ENCODE measurements around the gene ST3GAL4. TPM values are rescaled to one million over a fixed set of nuclear protein-coding genes. Genes with fewer than 3 reads are reported as not detected.
"Not testable (repeated sequence)": the region's sequence is repeated elsewhere in the genome, so short reads cannot be mapped to it uniquely, and the experiment has no call there.

ST3GAL4 gene
- polyA plus RNA-seq, 2 of the 4 experiments (the other 2 are of a cell fraction): 11.9 to 17.5 TPM

DNA sequence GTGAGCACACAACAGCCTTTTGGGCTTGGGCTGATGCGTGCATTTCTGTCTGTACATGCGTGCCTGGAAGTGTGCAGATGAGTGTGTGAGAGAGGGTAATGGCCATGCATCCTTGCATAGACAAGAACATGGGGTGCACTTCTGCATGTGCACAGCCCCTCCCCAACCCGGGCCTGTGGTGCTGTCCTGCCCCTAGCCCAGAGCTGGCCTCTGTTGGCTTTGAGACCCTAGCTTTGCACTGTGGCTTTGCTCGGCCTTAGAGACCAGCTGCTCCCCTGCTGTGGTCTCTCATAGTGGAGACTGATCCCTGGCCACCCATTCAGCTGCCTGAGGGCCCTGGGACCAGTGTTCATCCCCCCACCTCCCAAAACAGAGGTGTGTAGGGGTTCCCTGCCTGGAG, 25.4 kb downstream of the ST3GAL4 start:
- no peaks in the 10 kb centered on the region for H3K4me1 ChIP-seq
- CTCF ChIA-PET: no interaction called here
- POLR2A ChIA-PET: no interaction called here
- no peak for FAIRE-seq
- no peak for DNase-seq (ENCODE audit: low read depth in 1 of 2, low spot score in 1 of 2)
- WGBS (ENCODE audit: missing lambda C conversion rate): 92% methylated on average over 4 of the region's 4 CpGs
- no peaks in the 10 kb centered on the region for H3K9me3 ChIP-seq
- H3K27ac ChIP-seq: no peak overlapping the region
- TF ChIP-seq NFE2L2 (conservative IDR thresholded peaks at IDR 0.05; ENCODE audit: low read length): no peak
- no peak for TF ChIP-seq SMC3 (IDR thresholded peaks at IDR 0.05)
- TF ChIP-seq, protein P1, sequence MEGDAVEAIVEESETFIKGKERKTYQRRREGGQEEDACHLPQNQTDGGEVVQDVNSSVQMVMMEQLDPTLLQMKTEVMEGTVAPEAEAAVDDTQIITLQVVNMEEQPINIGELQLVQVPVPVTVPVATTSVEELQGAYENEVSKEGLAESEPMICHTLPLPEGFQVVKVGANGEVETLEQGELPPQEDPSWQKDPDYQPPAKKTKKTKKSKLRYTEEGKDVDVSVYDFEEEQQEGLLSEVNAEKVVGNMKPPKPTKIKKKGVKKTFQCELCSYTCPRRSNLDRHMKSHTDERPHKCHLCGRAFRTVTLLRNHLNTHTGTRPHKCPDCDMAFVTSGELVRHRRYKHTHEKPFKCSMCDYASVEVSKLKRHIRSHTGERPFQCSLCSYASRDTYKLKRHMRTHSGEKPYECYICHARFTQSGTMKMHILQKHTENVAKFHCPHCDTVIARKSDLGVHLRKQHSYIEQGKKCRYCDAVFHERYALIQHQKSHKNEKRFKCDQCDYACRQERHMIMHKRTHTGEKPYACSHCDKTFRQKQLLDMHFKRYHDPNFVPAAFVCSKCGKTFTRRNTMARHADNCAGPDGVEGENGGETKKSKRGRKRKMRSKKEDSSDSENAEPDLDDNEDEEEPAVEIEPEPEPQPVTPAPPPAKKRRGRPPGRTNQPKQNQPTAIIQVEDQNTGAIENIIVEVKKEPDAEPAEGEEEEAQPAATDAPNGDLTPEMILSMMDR (IDR thresholded peaks at IDR 0.05): no peak
- TF ChIP-seq ZNF302 (CRISPR knock-in tag; IDR thresholded peaks at IDR 0.05): no peak
- TF ChIP-seq JUNB (IDR thresholded peaks at IDR 0.05): no peak
- no peak for TF ChIP-seq EHF (CRISPR knock-in tag; IDR thresholded peaks at IDR 0.05)
- TF ChIP-seq RFX5 (IDR thresholded peaks at IDR 0.05): no peak
- TF ChIP-seq KDM1A (IDR thresholded peaks at IDR 0.05; ENCODE audit: low read depth): no peak
- no peak for TF ChIP-seq HOXB13 (CRISPR knock-in tag; IDR thresholded peaks at IDR 0.05; ENCODE audit: low read depth)
- TF ChIP-seq ZC3H11A (IDR thresholded peaks at IDR 0.05): no peak
- no peak for TF ChIP-seq RCOR1 (IDR thresholded peaks at IDR 0.05; ENCODE audit: low read depth, low read length)
- no peak for TF ChIP-seq MAFK (IDR thresholded peaks at IDR 0.05; ENCODE audit: partially characterized antibody)
- TF ChIP-seq CBX8 (IDR thresholded peaks at IDR 0.05): no peak
- no peak for TF ChIP-seq CHD4 (IDR thresholded peaks at IDR 0.05; ENCODE audit: borderline replicate concordance)
- TF ChIP-seq POLR2AphosphoS2 (conservative IDR thresholded peaks at IDR 0.05; ENCODE audit: low read length): no peak
- no peak for ATAC-seq
- H3K4me3 ChIP-seq: no peak overlapping the region
- H3K4me2 ChIP-seq: no peak overlapping the region

DNA sequence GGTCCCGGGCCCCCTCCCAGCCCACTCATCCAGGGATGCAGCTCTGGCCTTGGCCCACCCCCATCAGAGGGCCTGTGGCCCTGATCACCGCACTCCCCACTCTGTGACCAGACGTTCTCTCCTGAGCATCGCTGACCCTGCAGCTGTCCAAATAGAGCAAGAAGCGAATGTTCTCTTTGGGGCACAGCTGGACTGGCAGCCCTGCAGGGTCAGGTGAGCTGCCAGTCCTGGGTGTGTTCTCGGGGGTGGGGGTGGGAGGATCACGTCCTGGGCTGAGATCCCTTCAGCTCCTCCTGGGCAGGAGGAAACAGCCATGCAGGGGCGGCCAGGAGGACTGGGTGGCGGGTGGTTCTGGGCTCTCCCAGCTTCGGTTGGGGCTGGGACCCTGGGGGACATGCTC, 26.5 kb downstream of the ST3GAL4 start:
- CTCF ChIA-PET; H3K4me3 ChIP-seq; FAIRE-seq; POLR2A ChIA-PET; H3K9me3 ChIP-seq; H3K4me1 ChIP-seq; H3K27ac ChIP-seq; DNase-seq (ENCODE audit: low read depth in 1 of 2, low spot score in 1 of 2); H3K4me2 ChIP-seq; ATAC-seq: not testable (repeated sequence)
- no CpG with 5 or more reads among the region's 10 CpGs for WGBS (ENCODE audit: missing lambda C conversion rate)

DNA sequence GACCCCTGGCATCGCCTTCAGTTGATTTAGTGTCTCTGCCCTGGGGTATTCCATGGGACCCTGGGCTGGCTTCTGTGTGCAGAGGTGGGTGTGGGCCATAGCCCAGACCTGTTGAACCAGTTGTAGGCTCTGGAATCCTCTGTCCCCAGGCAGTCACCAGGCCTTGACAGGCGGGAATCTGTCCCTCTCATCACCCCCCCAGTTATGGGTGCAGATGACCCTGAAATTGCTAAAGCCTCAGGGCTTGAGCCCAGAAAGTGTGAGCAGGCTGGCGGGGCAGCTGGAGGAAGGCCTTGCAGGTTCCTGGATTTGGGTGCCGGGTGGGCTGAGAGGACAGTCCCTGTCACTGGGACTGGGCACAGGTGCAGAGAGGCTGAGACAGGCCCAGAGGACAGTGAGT, 27.2 kb downstream of the ST3GAL4 start:
- 100% methylated on average over 3 of the region's 4 CpGs for WGBS (ENCODE audit: missing lambda C conversion rate)
- DNase-seq (ENCODE audit: low read depth in 1 of 2, low spot score in 1 of 2); H3K9me3 ChIP-seq; ATAC-seq; H3K27ac ChIP-seq; FAIRE-seq; POLR2A ChIA-PET; H3K4me3 ChIP-seq; H3K4me1 ChIP-seq; H3K4me2 ChIP-seq; CTCF ChIA-PET: not testable (repeated sequence)

DNA sequence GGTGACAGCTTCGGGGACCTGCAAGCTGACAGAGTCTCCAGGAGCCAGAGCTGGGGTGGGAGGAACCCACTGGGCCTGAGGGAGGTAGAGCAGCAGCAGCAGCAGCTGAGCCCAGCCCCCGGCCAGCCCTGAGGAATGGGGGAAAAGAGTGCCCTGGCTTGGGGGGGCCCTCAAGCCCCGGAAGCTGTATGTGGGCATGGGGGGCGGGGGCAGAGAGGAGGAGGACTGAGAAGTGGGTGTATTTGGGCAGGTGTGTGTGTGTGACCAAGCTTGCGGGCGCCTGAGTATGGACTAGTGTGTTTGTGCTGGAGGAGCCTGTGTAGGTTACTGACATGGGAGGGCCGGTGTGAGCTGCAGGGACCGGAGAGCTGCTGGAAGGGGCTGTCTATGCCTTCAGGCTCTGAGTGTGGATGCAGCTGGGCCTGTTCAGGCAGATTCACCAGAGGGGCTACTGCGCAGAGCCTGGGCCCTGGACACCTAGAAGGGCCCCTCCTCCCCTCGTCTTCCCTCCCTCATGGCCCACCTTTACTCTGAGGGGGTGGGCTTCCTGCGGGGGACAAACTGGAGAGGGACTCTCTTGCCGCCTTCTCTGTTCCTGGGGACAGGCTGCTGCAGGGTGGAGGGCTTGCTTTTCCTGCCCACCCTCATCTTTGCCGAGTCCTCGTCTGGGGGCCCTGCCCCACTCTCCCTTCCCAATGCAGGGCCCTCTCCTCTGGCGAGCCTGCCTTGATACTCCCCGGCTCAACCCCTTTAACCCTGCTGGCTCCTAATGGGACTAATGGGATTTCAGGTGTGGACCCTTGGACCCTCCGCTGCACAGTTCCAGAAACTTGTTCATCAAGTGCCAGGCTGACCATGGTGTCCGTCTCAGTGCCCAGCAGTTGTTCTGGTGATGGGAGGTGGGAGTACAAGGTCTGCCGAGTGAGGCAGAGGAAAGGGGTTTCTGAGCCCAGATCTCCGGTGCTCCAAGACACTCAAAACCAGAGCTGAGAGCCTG, 28.2 kb downstream of the ST3GAL4 start:
- no peak for FAIRE-seq
- CTCF ChIA-PET: no interaction called here
- POLR2A ChIA-PET: no interaction called here

More for the DNA sequence above, 28.2 kb downstream of the ST3GAL4 start:
- DNase-seq (ENCODE audit: low read depth in 1 of 2, low spot score in 1 of 2) (no peak), ATAC-seq (peak in 1 of 2 experiments; percentile 25; a peak in 2 of 6 replicates)
- H3K4me1 ChIP-seq: 0 out of 3 replicates have a peak, but pooled peaks cover 4% of the 10 kb centered on the region
- TF ChIP-seq EHF (CRISPR knock-in tag; IDR thresholded peaks at IDR 0.05) (no peak), NPAS2 (CRISPR knock-in tag; IDR thresholded peaks at IDR 0.05; ENCODE audit: borderline replicate concordance) (no peak), RCOR1 (IDR thresholded peaks at IDR 0.05; ENCODE audit: low read depth, low read length) (no peak)
- H3K4me3 ChIP-seq: no peak overlapping the region
- WGBS (ENCODE audit: missing lambda C conversion rate): 91% methylated on average over 12 of the region's 20 CpGs
- no peak overlapping the region for H3K4me2 ChIP-seq
- H3K27ac ChIP-seq: no peak overlapping the region
- no peaks in the 10 kb centered on the region for H3K9me3 ChIP-seq

All from A549 (cell line).